C4-2B (cell line): ENCODE results near the gene TPMT.
A peak's percentile ranks its signal among the peaks of the same experiment; 100 is the strongest.

Source experiments
- H3K27ac ChIP-seq: fragments of 450-650 bp; 2 replicates; pipeline ENCODE4 v1.5.1; 2017
- CTCF ChIP-seq: fragments of 450-650 bp; conservative IDR thresholded peaks from 2 replicates; pipeline ENCODE4 v1.5.1; 2017; ENCODE audit warnings: mild to moderate bottlenecking
- ZFX ChIP-seq: fragments of 450-650 bp; IDR thresholded peaks from 2 replicates; pipeline ENCODE4 v1.6.1; 2017

Gene TPMT

DNA sequence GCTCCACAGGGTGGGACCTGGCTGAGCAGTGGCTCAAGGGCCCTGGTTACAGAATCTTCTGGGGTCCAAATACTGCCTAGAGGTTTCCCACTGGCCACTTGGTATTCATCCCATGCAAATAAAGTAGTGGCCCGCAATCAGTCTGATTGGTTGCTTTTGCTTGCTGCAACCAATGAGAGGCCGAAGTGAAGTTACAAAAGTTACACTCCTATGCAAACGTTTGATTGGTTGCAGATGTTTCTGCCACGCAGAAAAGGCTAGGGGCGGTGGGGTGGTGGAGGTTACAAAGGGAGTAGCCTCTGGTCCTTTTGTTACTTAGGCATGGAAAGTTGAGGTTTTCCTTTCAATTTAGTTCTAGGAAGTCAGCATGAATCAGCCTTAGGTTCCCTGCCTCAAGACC, 28.8 kb downstream of the TPMT start:
- TF ChIP-seq CTCF: no peak
- TF ChIP-seq ZFX: no peak
- no peak overlapping the region for H3K27ac ChIP-seq

DNA sequence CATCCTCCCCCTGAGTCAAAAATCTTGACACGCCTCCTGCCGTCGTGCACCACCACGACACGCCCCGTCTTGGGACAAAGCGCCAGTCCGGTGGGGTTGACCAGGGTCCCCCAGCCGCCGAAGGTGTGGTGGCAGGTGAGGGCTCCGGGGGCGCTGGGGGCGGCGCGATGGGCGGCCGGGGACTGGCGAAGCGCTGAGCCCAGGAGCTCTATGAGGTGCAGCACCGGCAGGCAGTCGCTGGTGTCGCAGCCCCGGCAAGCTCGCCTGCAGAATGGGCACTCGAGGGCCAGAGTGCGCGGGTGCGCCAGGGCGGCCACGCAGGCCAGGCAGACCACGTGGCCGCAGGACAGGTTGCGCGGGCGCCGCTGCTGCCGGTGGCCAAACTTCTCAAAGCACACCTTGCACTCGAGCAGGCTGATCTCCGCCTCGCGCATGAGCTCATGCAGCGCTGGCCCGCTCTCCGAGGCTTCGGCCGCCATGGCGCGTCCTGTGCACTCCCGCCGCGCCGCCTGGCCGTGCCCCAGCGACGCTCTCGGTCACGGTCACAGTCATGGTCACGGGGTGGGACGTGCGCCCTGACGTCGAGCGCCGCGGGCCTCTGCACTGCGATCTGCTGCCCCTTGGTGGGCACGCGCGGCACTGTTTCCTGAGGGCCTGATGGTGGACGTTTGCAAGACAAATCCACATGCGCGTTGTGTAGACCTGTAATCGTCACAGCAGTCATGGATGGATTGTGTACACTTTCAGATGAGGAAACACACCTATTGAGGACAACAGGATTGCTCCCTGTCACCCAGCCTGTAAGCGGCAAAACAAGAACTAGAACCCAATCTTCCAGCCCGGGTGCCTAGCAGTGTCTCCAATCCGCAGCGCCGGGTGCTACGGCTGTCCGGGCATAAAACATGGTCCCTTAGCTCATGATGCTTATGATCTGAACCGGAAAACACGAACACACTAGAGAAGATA, 32.5 kb downstream of the TPMT start, which contains the start of gene NHLRC1:
Gene NHLRC1, minus strand, starts transcription at position 550 of the 966 bp plus-strand sequence. Its CDS starts 71 bp downstream, at position 479.
- peak within 1 kb of the TSS; percentile 60 for H3K27ac ChIP-seq

GRCh38 chr6:18121580-18122127, 33.2 kb downstream of the TPMT start:
- no peak for TF ChIP-seq ZFX
- TF ChIP-seq CTCF: no peak
- peak overlapping the region; percentile 60 for H3K27ac ChIP-seq

More for the DNA sequence above, 32.5 kb downstream of the TPMT start, which contains the start of gene NHLRC1:
- TF ChIP-seq CTCF (peak; percentile 89), ZFX (peak; percentile 40; the same call in 1 of the 2 replicates)

GRCh38 chr6:18119236-18119635, 35.6 kb downstream of the TPMT start:
- no peak overlapping the region for H3K27ac ChIP-seq
- no peak for TF ChIP-seq ZFX
- no peak for TF ChIP-seq CTCF

DNA sequence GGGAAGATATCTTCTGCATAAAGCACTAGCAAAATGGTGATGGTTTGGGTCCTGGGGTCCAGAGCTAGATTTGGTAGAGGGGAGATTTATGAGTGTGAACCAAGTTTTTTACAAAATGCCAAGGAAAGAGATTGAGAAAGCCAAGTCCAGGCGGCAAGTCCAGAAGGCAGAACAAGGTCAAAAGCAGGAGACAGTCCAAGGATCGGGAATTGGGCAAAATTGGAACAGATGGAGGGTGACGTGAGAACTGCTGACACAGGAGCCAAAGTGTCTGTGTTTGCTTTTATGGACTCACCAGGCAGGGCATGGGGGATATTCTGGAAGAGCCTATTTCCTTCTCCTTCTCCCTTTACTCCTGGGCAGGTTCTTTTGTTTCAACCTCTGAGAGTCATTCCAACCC, 36.5 kb downstream of the TPMT start:
- no peak overlapping the region; the same call in 1 of the 2 replicates for H3K27ac ChIP-seq
- TF ChIP-seq CTCF (no peak), ZFX (no peak)

DNA sequence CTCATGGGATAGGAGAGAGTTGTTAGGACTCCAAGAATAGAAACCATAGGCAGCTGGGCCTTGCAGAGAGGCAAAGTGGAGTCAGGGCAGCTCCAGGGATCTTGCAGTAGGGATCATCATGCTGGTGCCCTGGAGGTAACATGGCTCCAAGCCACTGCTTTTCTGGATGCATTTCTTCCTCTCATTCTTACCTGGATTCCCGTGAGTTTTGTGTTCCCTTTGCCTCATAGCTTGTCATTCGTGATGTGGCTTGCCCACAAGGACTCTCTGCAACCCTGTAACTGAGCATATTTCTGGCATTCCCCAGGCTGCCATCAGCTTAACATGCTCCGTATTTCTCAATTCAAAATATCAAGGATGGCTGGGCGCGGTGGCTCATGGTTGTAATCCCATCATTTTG, 37.7 kb downstream of the TPMT start:
- H3K27ac ChIP-seq: no peak overlapping the region
- no peak for TF ChIP-seq CTCF
- TF ChIP-seq ZFX: no peak

GRCh38 chr6:18115356-18115755, 39.5 kb downstream of the TPMT start:
- H3K27ac ChIP-seq: no peak overlapping the region
- no peak for TF ChIP-seq CTCF
